Measurements from ENCODE around the gene CEACAM7. TPM values are rescaled to one million over a fixed set of nuclear protein-coding genes. Genes with fewer than 3 reads are reported as not detected.

Gene CEACAM7
- total RNA-seq, 1 experiment from 2014 or later: not detected

- Histone ChIP-seq H3K27me3 (ENCODE audit: insufficient read depth, low read length) (no peaks in the 10 kb centered on the region), H3K18ac (ENCODE audit: insufficient read length, low read depth, low read length) (no peak overlapping the region), H3K4me1 (ENCODE audit: insufficient read depth, low read length) (no peaks in the 10 kb centered on the region), H3K4ac (ENCODE audit: low read depth, low read length) (no peak overlapping the region), H3T11ph (ENCODE audit: low read length) (no peak overlapping the region), H3K9ac (ENCODE audit: extremely low read depth, insufficient read length, low read length) (no peak overlapping the region), H3K23ac (ENCODE audit: insufficient read length, low read depth, low read length) (no peak overlapping the region), H3K4me2 (ENCODE audit: insufficient read depth, insufficient read length, low read length) (no peak overlapping the region), H3K79me1 (ENCODE audit: insufficient read depth, low read depth, low read length, poor library complexity, severe bottlenecking) (no peaks in the 10 kb centered on the region), H3K56ac (ENCODE audit: insufficient read length, low read depth, low read length) (no peak overlapping the region), H2AK5ac (ENCODE audit: insufficient read length, low read length) (no peak overlapping the region), H2BK20ac (ENCODE audit: low read depth, low read length, poor library complexity, severe bottlenecking) (no peak overlapping the region), H3K14ac (ENCODE audit: insufficient read depth, low read length) (no peak overlapping the region), H3K79me2 (ENCODE audit: insufficient read depth, low read length) (no peaks in the 10 kb centered on the region), H3K27ac (ENCODE audit: insufficient read length, low read depth, low read length) (no peak overlapping the region), H2BK15ac (ENCODE audit: low read depth, low read length) (no peak overlapping the region), H4K91ac (ENCODE audit: insufficient read length, low read depth, low read length) (no peak overlapping the region), H4K20me1 (ENCODE audit: control insufficient read depth, insufficient read depth, insufficient read length) (no peaks in the 10 kb centered on the region), H4K8ac (replicated peaks; ENCODE audit: insufficient read length, low read depth, low read length) (no peak overlapping the region), H3K23me2 (ENCODE audit: insufficient read length, low read depth, low read length, poor library complexity, severe bottlenecking) (no peaks in the 10 kb centered on the region), H2BK12ac (ENCODE audit: insufficient read length, low read depth, low read length) (no peak overlapping the region), H2BK120ac (ENCODE audit: low read depth, low read length, poor library complexity, severe bottlenecking) (no peak overlapping the region), H3K9me3 (ENCODE audit: control insufficient read depth, low read depth, low read length) (peaks cover 65% of the 10 kb centered on the region), H2BK5ac (ENCODE audit: insufficient read length, low read length) (no peak overlapping the region), H4K5ac (ENCODE audit: insufficient read length, low read depth, low read length) (no peak overlapping the region), H2AFZ (ENCODE audit: low read length) (no peak overlapping the region)
- Mint-ChIP-seq H3K4me3 (no peak overlapping the region), H3K27ac (no peak overlapping the region), H3K9me3 (peaks cover 82 to 93% of the 10 kb centered on the region in 2 experiments), H3K4me1 (no peaks in the 10 kb centered on the region), H3K36me3 (ENCODE audit: insufficient read depth in 1 of 3, low read depth in 3 of 3) (peaks cover 0 to 36% (median 4%) of the 10 kb centered on the region in 3 experiments; a peak in 4 of 7 replicates), H3K27me3 (ENCODE audit: low read depth) (no peaks in the 10 kb centered on the region)
- TF ChIP-seq CTCF (conservative IDR thresholded peaks at IDR 0.05): no peak
- no CpG with 5 or more reads among the region's 5 CpGs for WGBS (ENCODE audit: extremely low coverage, insufficient read length, low lambda C conversion rate)
- DNase-seq: no peak
These were observed 35.8 kb downstream of the CEACAM7 start for GRCh38 chr19:41652250-41652649.
